Astrocyte (in vitro differentiated cells and primary cell): ENCODE data around the gene OR10X1. TPM values are rescaled to one million over a fixed set of nuclear protein-coding genes. Genes with fewer than 3 reads are reported as not detected.

Experiments
- DNase-seq: peaks from one replicate; pipeline ENCODE4 v3.0.0-alpha.2; 2010; ENCODE audit warnings: low read depth
- FAIRE-seq: peaks from 2 replicates; lab custom pipeline; 2011; peaks lifted over from hg19 to GRCh38; lab: Jason Lieb, UNC
- H2AFZ ChIP-seq: 2 replicates; pipeline ENCODE4 v1.6.0; 2012; ENCODE audit warnings: low read depth, low read length, inconsistent platforms
- H3K27ac ChIP-seq: 2 replicates; pipeline ENCODE4 v1.5.1; 2011; ENCODE audit warnings: low read depth, low read length, inconsistent platforms
- H3K27me3 ChIP-seq: 2 replicates; pipeline ENCODE4 v1.6.0; 2011; ENCODE audit warnings: low read length, inconsistent platforms; ENCODE audit not compliant: insufficient read depth
- H3K36me3 ChIP-seq: 2 replicates; pipeline ENCODE4 v1.5.1; 2011; ENCODE audit warnings: low read length, inconsistent platforms; ENCODE audit not compliant: insufficient read depth
- H3K4me1 ChIP-seq: 2 replicates; pipeline ENCODE4 v1.5.1; 2011; ENCODE audit warnings: low read length, inconsistent platforms; ENCODE audit not compliant: insufficient read depth
- H3K4me2 ChIP-seq: 2 replicates; pipeline ENCODE4 v1.6.0; 2012; ENCODE audit warnings: low read length, inconsistent platforms
- H3K4me3 ChIP-seq: 2 replicates; pipeline ENCODE4 v1.5.1; 2011; ENCODE audit warnings: low read depth, mild to moderate bottlenecking, low read length, inconsistent platforms; ENCODE audit not compliant: insufficient read depth
- H3K79me2 ChIP-seq: 2 replicates; pipeline ENCODE4 v1.6.0; 2012; ENCODE audit warnings: mild to moderate bottlenecking, low read length, inconsistent platforms; ENCODE audit not compliant: insufficient read depth
- H3K9ac ChIP-seq: 2 replicates; pipeline ENCODE4 v1.6.0; 2012; ENCODE audit warnings: mild to moderate bottlenecking, low read length, inconsistent platforms
- H3K9me3 ChIP-seq: 2 replicates; pipeline ENCODE4 v1.5.1; 2012; ENCODE audit warnings: low read depth, mild to moderate bottlenecking, low read length, inconsistent platforms; ENCODE audit not compliant: insufficient read depth
- H4K20me1 ChIP-seq: 2 replicates; pipeline ENCODE4 v1.6.0; 2012; ENCODE audit warnings: low read length, inconsistent platforms; ENCODE audit not compliant: insufficient read depth
- H3K27ac Mint-ChIP-seq: one replicate; pipeline ENCODE4 v1.8.0; 2021; ENCODE audit warnings: mild to moderate bottlenecking, mixed read lengths; ENCODE audit not compliant: unreplicated experiment
- H3K27me3 Mint-ChIP-seq: one replicate; pipeline ENCODE4 v1.8.0; 2021; ENCODE audit warnings: low read depth, mixed read lengths; ENCODE audit not compliant: unreplicated experiment
- H3K36me3 Mint-ChIP-seq: one replicate; pipeline ENCODE4 v1.8.0; 2021; ENCODE audit warnings: low read depth, mixed read lengths; ENCODE audit not compliant: unreplicated experiment
- H3K4me1 Mint-ChIP-seq: one replicate; pipeline ENCODE4 v1.8.0; 2021; ENCODE audit warnings: low read depth, mixed read lengths; ENCODE audit not compliant: unreplicated experiment
- H3K4me3 Mint-ChIP-seq: one replicate; pipeline ENCODE4 v1.8.0; 2021; ENCODE audit warnings: mild to moderate bottlenecking, moderate library complexity, mixed read lengths; ENCODE audit not compliant: unreplicated experiment
- H3K9me3 Mint-ChIP-seq: one replicate; pipeline ENCODE4 v1.8.0; 2021; ENCODE audit warnings: mild to moderate bottlenecking, mixed read lengths; ENCODE audit not compliant: unreplicated experiment
- EZH2 ChIP-seq: IDR thresholded peaks from 2 replicates; pipeline ENCODE4 v1.6.1; 2012; ENCODE audit warnings: mild to moderate bottlenecking, low read length, inconsistent platforms; ENCODE audit not compliant: insufficient read depth
- total RNA-seq: library from RNA; stranded (reverse); gene quantifications from 2 replicates; pipeline ENCODE4 v1.2.1, GENCODE V29; 2021
- TF ChIP-seq, protein P1 (sequence below): IDR thresholded peaks from 2 replicates; pipeline ENCODE4 v1.5.1; 2011; ENCODE audit warnings: low read depth, mild to moderate bottlenecking, inconsistent platforms, low read length, moderate library complexity; ENCODE audit not compliant: insufficient read depth

Gene OR10X1
- total RNA-seq, 1 donor from 2014 or later = not detected

DNA sequence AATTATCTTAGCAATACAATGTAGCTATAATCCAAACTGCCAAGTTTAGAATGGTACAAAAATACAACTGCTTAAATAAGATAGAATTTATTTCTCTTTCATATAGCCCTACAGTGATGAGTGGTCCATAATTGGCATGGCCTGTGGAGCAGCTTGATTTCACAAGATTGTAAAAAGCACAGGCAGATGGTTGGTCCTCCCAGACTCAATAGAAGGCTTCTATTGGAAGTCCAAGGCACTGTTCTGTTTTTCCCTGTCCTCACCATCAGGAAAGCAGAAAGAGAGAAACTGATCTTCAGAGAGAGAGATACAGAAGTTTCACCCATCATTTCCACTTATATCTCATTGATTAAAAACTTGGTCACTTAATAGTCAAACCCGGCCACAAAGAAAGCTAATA lies 7.5 kb downstream of the OR10X1 start:
- H3K9me3 Mint-ChIP-seq = no peaks in the 10 kb centered on the region
- DNase-seq (no peak), FAIRE-seq (no peak)
- H3K27me3 Mint-ChIP-seq = no peaks in the 10 kb centered on the region
- no peak overlapping the region for H2AFZ ChIP-seq
- H3K4me1 Mint-ChIP-seq = no peaks in the 10 kb centered on the region
- no peaks in the 10 kb centered on the region for H3K4me1 ChIP-seq
- H3K9ac ChIP-seq = no peak overlapping the region
- H3K36me3 ChIP-seq = no peaks in the 10 kb centered on the region
- H3K4me3 ChIP-seq = no peak overlapping the region
- H3K4me2 ChIP-seq = no peak overlapping the region
- no peak overlapping the region for H3K27ac Mint-ChIP-seq
- no peaks in the 10 kb centered on the region for H3K27me3 ChIP-seq
- no peaks in the 10 kb centered on the region for H4K20me1 ChIP-seq
- H3K79me2 ChIP-seq = no peaks in the 10 kb centered on the region
- H3K27ac ChIP-seq = no peak overlapping the region
- no peaks in the 10 kb centered on the region for H3K36me3 Mint-ChIP-seq
- no peak overlapping the region for H3K4me3 Mint-ChIP-seq
- H3K9me3 ChIP-seq = no peaks in the 10 kb centered on the region
- TF ChIP-seq EZH2 = no peak
- TF ChIP-seq, protein P1, sequence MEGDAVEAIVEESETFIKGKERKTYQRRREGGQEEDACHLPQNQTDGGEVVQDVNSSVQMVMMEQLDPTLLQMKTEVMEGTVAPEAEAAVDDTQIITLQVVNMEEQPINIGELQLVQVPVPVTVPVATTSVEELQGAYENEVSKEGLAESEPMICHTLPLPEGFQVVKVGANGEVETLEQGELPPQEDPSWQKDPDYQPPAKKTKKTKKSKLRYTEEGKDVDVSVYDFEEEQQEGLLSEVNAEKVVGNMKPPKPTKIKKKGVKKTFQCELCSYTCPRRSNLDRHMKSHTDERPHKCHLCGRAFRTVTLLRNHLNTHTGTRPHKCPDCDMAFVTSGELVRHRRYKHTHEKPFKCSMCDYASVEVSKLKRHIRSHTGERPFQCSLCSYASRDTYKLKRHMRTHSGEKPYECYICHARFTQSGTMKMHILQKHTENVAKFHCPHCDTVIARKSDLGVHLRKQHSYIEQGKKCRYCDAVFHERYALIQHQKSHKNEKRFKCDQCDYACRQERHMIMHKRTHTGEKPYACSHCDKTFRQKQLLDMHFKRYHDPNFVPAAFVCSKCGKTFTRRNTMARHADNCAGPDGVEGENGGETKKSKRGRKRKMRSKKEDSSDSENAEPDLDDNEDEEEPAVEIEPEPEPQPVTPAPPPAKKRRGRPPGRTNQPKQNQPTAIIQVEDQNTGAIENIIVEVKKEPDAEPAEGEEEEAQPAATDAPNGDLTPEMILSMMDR = no peak

DNA sequence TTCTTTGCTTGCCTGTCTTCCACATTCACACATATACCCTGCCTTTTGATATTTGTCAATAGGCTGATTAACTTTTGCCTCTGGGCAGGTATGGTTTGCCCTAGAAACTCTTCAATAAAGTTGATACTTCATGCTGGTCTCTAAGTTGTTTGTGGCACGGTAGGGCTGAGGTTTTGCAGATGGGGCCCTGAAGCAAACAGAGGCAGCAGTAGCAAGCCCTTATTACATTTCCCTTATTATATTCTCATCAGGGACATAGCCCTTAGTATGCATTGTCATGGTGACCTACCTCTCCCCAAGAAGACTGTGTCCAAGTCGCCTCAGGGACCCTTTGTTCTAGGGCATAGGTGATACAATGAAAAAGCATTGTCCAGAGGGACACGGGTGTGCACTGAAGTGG lies 9.2 kb downstream of the OR10X1 start, which contains the start of gene OR6P1:
Gene OR6P1, minus strand, starts transcription at position 101 of the 400 bp plus-strand sequence. CDS start 6,976 bp downstream, outside the sequence.
- no peak within 1 kb of the TSS for H3K27ac ChIP-seq
- no peak within 1 kb of the TSS for H3K9ac ChIP-seq
- Mint-ChIP-seq H3K27me3 (no peaks in the 10 kb centered on the region), H3K27ac (no peak within 1 kb of the TSS), H3K36me3 (no peaks in the 10 kb centered on the region), H3K4me1 (no peaks in the 10 kb centered on the region), H3K9me3 (no peaks in the 10 kb centered on the region), H3K4me3 (no peak within 1 kb of the TSS)
- no peak for DNase-seq
- H3K79me2 ChIP-seq = no peaks in the 10 kb centered on the region
- H4K20me1 ChIP-seq = no peaks in the 10 kb centered on the region
- H3K9me3 ChIP-seq = no peaks in the 10 kb centered on the region
- no peak within 1 kb of the TSS for H3K4me3 ChIP-seq
- no peak within 1 kb of the TSS for H3K4me2 ChIP-seq
- no peak within 1 kb of the TSS for H2AFZ ChIP-seq
- TF ChIP-seq, protein P1 = no peak
- TF ChIP-seq EZH2 = no peak
- no peaks in the 10 kb centered on the region for H3K36me3 ChIP-seq
- H3K4me1 ChIP-seq = no peaks in the 10 kb centered on the region
- FAIRE-seq = no peak
- H3K27me3 ChIP-seq = no peaks in the 10 kb centered on the region

DNA sequence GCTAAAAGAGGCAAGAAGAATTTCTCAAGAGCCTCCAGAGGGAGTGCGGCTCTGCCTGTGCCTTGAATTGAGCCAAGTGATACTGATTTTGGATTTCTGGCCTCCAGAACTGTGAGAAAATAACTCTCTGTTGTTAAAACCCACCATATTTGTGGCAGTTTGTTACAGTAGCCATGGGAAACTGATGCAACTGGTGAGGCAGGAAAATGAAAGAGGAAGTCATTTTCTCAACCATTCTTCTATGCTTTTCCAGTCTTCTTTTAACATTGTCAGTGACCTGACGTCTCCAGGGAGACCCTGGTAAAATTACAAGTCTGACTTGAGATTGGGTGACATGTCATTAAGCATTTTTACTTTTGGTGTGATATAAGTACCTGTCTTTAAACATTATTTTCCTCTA lies 15.1 kb downstream of the OR10X1 start:
- Mint-ChIP-seq H3K4me3 (no peak overlapping the region), H3K9me3 (no peaks in the 10 kb centered on the region), H3K27ac (no peak overlapping the region), H3K36me3 (no peaks in the 10 kb centered on the region), H3K4me1 (peaks cover 8% of the 10 kb centered on the region), H3K27me3 (no peaks in the 10 kb centered on the region)
- H3K4me2 ChIP-seq = no peak overlapping the region
- no peaks in the 10 kb centered on the region for H3K36me3 ChIP-seq
- peaks cover 3% of the 10 kb centered on the region for H3K9me3 ChIP-seq
- H3K79me2 ChIP-seq = no peaks in the 10 kb centered on the region
- H3K4me3 ChIP-seq = no peak overlapping the region
- no peaks in the 10 kb centered on the region for H3K4me1 ChIP-seq
- no peaks in the 10 kb centered on the region for H4K20me1 ChIP-seq
- H2AFZ ChIP-seq = no peak overlapping the region
- FAIRE-seq (no peak), DNase-seq (no peak)
- TF ChIP-seq, protein P1 = no peak
- TF ChIP-seq EZH2 = no peak
- H3K9ac ChIP-seq = no peak overlapping the region
- H3K27me3 ChIP-seq = no peaks in the 10 kb centered on the region
- H3K27ac ChIP-seq = no peak overlapping the region
